Fibroblast of pulmonary artery (primary cell): ENCODE measurements around the gene TMCC2.
A peak's percentile ranks its signal among the peaks of the same experiment; 100 is the strongest.
"Not testable (repeated sequence)": the region's sequence is repeated elsewhere in the genome, so short reads cannot be mapped to it uniquely, and the experiment has no call there.

Source experiments
- DNase-seq: peaks from one replicate; pipeline ENCODE4 v3.0.0-alpha.2; 2010; ENCODE audit warnings: low read depth
- H3K4me3 ChIP-seq: replicated peaks from 2 replicates; pipeline ENCODE4 v1.5.1; 2011; ENCODE audit warnings: low read depth, mild to moderate bottlenecking, control low read depth, low read length, moderate library complexity
- CTCF ChIP-seq: IDR thresholded peaks from 2 replicates; pipeline ENCODE4 v1.5.1; 2011; ENCODE audit warnings: mild to moderate bottlenecking, control low read depth, low read length, inconsistent platforms; ENCODE audit errors: missing control alignments

TMCC2 gene

GRCh38 chr1:205276689-205277065, 48.9 kb downstream of the TMCC2 start:
- no peak for TF ChIP-seq CTCF
- H3K4me3 ChIP-seq: no peak overlapping the region
- DNase-seq: no peak

GRCh38 chr1:205279986-205280385, 52.2 kb downstream of the TMCC2 start:
- no peak for TF ChIP-seq CTCF
- no peak overlapping the region for H3K4me3 ChIP-seq
- DNase-seq: no peak

- not testable (repeated sequence) for DNase-seq, H3K4me3 ChIP-seq
These were observed 53.1 kb downstream of the TMCC2 start for GRCh38 chr1:205280666-205281395.

GRCh38 chr1:205283270-205284147, 55.8 kb downstream of the TMCC2 start:
- TF ChIP-seq CTCF: no peak
- no peak for DNase-seq
- no peak overlapping the region for H3K4me3 ChIP-seq

GRCh38 chr1:205284420-205285144, 56.8 kb downstream of the TMCC2 start:
- H3K4me3 ChIP-seq: no peak overlapping the region
- TF ChIP-seq CTCF: no peak
- DNase-seq: peak; percentile 99

- no peak for DNase-seq
- no peak overlapping the region for H3K4me3 ChIP-seq
- no peak for TF ChIP-seq CTCF
These were observed 57.8 kb downstream of the TMCC2 start for GRCh38 chr1:205285381-205286101.
